Islet of Langerhans (tissue), 1 donor: Measurements from ENCODE around the gene LBX2.

Source experiments
- FAIRE-seq: peaks from one replicate; lab custom pipeline; 2011; peaks lifted over from hg19 to GRCh38; lab: Jason Lieb, UNC

LBX2 gene

GRCh38 chr2:74525717-74526648 is 26.6 kb upstream of the LBX2 start, which contains the start of gene DQX1:
Gene DQX1 (minus strand): TSS chr2:74526231. CDS start chr2:74525729, 502 bp downstream.
- FAIRE-seq: no peak

DNA sequence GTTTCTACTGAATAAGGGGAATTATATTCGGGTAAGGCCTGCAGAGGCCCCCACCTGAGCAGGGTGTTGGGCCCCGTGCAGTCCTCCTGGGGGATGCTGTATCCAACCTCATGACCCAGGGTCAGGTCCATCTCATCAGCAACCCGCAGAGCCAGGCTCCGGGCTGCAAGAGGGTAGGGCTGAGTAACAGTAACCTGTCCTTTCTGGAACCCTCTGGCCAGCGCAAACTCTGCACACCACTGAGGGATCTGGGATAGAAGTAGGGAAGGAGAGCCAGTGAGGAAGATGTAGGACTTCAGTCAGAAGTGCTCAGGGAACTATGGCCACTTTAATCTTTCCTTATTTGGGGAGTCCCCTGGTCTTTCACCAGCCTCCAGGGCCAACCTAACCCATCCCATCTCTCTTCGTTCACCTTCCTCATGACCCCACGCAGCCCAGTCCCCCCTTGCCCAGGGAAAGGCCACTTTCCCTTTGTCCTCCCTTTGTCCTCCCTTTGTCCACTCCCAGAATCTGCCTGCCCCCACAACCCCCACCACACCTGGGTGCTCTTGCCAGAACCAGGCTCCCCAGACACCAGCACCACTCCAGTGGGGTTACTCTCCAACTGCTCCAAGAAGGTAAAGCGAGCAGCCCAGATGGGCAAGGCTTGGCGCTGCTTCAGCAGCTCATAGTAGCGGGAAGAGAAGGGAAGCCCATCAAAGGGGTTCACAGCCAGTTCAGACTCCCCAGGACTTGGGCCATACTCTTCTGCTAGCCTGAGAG is 25.7 kb upstream of the LBX2 start:
- no peak for FAIRE-seq

DNA sequence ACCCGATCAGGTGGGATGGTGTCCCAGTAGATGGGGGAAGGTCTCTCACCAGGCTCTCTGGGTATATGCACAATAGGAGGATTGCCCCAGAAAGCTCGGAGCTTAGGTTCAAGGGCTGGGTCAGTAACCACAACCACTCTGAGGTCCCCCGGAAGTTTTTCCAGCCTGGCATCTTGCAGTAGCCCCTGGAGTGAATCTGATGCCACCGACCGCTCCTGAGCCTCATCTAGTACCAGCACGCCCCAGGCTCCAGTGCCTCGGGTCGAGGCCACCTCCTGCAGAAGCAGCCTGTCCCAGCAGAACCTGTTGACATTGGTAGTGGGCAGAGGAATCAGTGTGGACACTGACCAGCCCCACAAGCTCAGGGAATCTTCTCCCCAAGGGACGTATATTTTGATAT is 24.6 kb upstream of the LBX2 start:
- FAIRE-seq: no peak

- no peak for FAIRE-seq
Measured at GRCh38 chr2:74522516-74522915, 23.1 kb upstream of the LBX2 start.

DNA sequence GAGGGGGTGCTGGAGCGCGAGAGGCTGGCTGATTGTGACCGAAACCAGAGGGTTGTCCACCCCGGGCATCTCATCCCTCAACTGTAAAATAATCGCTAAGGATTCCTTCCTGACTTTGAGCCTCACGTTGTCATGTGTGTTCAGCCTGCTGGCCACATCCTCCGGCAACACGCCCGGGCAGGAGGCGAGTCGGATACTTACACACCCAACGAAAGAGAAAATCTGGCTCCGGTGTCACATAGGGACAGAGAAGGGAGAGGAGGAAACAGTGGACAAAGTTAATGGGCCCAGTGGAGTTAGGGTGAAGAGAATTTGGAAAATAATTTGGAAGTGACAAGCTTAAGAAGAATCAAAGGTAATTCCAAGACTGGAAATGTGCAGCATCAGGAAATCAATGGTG is 17.2 kb upstream of the LBX2 start:
- FAIRE-seq: no peak

GRCh38 chr2:74515981-74516633 is 16.7 kb upstream of the LBX2 start:
- FAIRE-seq: no peak

DNA sequence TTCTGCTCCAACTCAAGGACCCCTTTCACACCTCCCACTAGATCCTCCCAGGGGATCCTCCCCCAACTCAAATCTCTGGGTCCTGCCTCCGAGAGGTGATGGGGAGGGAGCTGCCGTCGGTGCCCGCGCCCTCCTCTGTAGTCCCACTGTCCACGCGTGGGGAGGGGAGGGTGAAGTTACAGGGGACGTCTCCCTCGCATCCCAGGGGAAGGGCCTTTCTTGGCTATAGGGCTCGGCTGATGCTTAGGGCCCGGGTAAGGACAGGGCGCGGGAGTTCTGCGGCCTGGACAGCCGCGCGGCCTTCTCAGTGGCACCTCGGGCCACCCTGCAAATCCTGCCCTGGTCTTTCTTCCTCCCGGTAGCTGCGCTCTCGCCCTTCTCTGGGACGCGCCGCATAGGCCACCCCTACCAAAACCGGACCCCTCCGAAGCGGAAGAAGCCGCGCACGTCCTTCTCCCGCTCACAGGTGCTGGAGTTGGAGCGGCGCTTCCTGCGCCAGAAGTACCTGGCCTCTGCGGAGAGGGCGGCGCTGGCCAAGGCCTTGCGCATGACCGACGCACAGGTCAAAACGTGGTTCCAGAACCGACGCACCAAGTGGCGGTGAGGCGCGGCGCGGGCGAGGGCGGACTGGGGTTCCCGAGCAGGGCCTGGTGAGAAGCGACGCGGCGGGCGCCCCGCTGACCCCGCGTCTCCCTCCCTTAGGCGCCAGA is 16.0 kb upstream of the LBX2 start:
- no peak for FAIRE-seq

DNA sequence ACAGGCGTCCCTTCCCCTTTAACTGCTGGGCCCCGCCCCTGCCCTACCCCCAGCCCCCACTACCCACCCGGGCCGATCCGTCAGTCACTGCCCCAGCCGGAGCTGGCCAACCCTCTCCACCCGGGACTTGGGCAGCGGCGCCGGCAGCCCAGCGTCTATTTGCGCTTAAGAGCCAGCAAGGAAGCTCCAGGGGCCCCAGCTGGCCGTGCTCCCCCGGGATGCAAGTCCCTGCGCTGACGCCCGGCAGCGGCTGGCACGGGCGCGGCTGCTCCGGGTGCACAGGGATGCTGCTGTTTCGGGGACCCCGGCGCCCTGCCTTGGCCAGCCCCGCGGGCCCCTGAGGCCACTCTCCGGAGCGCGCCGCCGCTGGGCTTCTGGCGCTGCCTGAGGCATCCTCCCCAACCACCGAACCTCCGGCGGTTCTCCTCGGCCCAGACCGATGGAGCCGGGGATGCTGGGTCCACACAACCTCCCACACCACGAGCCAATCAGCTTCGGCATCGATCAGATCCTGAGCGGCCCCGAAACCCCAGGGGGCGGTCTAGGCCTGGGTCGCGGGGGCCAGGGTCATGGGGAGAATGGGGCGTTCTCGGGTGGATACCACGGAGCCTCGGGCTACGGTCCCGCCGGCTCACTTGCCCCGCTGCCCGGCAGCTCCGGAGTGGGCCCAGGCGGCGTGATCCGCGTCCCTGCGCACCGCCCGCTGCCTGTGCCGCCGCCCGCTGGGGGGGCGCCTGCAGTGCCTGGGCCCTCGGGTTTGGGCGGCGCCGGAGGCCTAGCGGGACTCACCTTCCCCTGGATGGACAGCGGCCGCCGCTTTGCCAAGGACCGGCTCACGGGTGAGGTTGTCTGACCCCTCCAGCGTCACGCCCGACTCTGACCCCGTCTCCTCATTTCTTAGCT is 15.2 kb upstream of the LBX2 start, which contains the start of gene TLX2:
TLX2 (plus strand) TSS at position 83 of the 903 bp plus-strand sequence; CDS start at position 440, 357 bp downstream.
- FAIRE-seq: no peak

DNA sequence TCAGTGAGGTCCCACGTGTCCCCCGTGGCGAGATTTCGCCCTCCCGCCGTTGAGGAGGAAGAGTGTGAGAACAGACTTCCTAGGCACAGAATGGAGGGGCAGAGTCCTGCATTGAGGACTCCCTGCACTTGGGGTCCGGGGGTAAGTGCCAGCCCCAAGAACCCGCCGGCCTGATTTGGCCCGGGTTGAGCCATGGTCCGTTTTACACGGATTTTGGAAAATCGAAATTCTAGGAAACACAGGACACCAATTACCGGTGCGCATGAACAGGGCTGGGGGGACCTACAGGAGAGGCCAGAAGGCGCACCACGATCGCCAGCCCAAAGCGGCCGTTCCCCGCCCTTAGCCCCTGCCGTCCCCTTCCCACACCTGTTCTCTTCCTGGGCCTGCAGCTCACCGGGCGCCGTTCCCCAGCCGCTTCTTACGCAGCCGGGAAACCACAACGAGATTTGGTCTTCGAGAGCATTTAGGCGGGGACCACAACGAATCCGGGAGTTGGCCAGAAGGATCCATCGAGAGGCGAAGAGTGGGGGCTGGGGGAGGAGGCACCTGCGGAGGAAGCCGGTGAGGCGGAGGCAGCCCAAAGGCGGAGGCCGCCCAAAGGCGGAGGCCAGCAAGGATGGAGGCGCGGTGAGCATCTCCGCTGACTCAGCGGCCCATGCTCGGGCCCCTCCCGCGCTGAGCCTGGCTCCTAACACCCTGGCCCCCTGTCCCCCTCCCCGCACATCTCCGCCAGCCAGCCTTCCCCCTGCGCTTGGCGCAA is 14.4 kb upstream of the LBX2 start:
- FAIRE-seq: no peak

DNA sequence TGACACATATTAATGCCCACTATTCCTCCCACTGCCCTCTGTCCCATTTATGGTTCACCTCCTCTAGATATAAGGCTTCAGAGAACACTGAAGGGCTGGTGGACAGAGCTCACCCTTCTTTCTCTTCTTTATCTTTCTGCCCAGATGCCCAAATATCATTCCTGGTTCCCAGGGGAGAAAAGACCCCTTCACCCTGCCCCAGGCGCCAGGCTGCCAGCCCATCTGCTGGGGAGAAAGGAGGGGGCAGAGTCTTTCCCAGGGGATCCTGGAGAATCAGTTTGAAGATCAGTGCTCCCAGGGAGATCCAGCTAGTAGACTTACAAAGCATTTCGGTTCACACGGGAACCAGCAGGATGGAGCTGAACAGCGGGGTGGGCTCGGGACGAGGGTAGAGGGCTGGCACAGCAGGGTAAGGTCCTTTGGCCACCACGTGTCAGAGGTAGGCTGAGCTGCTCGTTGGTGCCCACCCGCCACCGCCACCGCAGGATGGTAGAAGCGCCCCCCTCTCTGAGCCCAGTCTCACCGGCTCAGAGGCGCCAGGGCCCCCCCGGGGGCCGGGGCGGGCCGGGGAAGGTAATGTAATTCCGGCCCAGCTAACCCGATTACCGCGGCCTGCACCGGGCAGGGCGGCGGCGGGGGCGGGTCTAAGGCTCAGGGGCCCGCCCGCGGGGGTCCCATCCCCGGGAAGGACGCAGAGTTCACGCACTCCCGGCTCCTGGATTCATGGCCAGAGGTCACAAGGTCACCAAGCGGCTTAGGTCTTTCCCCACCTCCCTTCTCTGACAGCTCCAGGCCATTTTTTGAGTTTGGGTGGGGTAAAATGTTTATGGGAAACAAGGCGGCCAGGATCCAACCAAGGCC is 13.6 kb upstream of the LBX2 start:
- no peak for FAIRE-seq

DNA sequence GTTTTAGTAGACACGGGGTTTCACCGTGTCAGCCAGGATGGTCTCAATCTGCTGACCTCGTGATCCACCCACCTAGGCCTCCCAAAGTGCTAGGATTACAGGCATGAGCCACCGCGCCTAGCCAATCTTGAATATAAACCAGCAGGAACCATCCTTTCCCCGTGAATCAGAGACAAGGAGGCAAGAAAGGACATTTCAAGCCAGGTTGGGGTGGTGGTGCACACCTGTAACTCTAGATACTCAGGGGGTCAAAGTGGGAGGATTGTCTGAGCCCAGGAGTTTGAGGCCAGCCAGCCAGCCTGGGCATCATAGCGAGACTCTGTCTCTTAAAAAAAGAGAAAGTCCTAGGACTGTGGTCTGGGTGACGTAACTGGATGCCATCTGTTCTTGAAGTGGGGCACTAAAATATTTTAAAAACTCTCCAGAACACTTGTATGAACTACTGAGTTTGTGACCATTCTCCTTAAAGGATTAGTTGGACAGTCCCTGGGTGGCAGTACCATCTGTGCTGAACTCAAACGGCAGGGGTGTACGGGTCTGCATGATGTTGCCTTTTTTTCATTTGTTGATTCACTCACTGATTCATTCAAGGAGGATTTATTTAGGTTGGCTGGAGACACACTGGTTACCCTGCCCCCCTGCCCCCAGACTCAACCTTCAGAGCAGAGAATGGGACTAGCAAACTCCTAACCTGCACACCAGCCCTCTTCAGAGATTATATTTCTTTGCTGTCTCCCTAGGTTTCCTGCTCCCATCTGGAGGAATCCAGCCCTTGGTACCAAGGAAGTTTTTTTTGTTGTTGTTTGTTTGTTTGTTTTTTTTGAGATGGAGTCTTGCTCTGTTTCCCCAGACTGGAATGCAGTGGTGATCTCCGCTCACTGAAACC is 11.9 kb upstream of the LBX2 start:
- FAIRE-seq: no peak

- no peak for FAIRE-seq
Measured at GRCh38 chr2:74510272-74510671, 10.9 kb upstream of the LBX2 start.

- FAIRE-seq: no peak
Measured at GRCh38 chr2:74507926-74508520, 8.6 kb upstream of the LBX2 start.

GRCh38 chr2:74507145-74507925 is 7.9 kb upstream of the LBX2 start, which contains the start of gene PCGF1:
Gene PCGF1 (minus strand): TSS chr2:74507695. CDS start chr2:74507668, 27 bp downstream.
- no peak for FAIRE-seq

- no peak for FAIRE-seq
Measured at GRCh38 chr2:74505448-74506246, 6.2 kb upstream of the LBX2 start.

GRCh38 chr2:74504591-74504990 is 5.2 kb upstream of the LBX2 start:
- no peak for FAIRE-seq
